ENCODE results near the gene FRYL.
"Not testable (repeated sequence)": the region's sequence is repeated elsewhere in the genome, so short reads cannot be mapped to it uniquely, and the experiment has no call there.

The FRYL gene

DNA sequence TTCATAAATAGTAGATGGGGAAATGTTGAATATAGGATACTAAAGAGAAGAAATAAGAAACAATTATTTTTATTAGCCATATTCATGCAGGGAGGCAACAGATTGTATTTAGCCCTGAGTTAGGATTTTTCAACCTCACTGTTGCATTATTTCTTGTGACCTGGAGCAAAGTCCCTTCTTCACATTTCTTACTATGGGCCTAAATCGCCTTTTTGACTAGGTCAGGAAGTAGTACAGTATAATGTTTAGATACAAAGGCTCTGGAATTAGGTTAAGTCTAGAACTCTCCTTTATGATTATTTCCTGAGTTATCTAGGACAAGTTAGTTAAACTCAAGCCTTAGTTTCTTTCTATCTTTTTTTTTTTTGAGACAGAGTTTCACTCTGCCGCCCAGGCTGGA lies 88.0 kb downstream of the FRYL start:
- H3K27ac ChIP-seq, result no peak overlapping the region

DNA sequence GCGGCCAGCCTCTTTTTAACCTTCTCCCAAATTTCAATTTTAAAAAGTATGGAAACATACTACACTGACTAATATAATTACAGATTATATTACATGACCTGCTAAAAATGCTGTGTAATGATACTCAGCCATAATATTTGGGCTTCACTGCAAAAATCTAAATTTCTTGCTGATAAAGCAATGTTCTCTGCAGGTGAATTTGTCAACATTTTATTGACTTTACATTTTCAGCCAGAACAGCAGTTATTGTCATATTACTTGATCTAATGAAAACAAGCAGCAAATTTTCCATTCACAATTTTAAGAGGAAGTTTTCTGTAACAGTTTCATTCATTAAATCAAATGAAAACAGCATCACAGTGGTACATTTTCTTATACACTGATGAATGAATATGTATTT lies 91.1 kb downstream of the FRYL start:
- no peak overlapping the region for H3K27ac ChIP-seq
- TF ChIP-seq CTCF (IDR thresholded peaks at IDR 0.05), result no peak
- TF ChIP-seq ZFX (IDR thresholded peaks at IDR 0.05; ENCODE audit: borderline replicate concordance), result no peak

More for the DNA sequence above, 88.0 kb downstream of the FRYL start:
- TF ChIP-seq CTCF (IDR thresholded peaks at IDR 0.05), result no peak
- no peak for TF ChIP-seq ZFX (IDR thresholded peaks at IDR 0.05; ENCODE audit: borderline replicate concordance)

DNA sequence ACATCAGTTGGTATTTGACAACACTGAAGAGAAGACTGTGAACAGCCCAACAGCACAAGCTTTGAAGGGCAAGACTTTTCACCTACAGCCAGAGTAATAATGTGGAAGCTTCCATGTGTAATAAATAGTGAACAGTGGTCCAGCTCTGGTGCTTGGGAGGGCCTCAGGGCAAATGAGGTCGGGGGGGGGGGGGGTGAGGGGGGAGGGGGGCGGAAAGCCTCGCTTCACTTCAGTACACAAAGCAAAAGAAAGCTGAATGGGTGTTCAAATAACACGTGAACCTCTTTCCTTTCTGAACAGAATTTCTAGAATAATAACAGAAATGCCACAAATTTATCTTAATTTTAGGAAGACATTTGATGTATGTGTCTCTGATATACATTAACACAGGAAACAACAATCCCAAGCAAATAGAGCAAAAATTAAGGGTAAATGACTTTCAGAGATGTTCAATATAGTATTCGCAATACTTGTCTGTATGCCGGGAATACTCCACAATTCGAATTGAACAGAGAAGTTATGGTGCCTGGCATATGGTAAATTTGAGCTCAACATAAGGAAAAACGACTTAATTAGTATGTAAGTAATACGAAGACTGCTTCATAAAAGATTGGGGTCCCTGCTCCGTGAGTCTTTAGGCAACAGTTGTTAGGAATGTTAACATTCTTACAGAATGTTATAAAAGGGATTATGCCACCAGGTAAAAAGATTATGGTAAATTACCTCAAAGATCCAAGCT lies 92.6 kb downstream of the FRYL start:
- TF ChIP-seq ZFX (IDR thresholded peaks at IDR 0.05; ENCODE audit: borderline replicate concordance) (no peak), CTCF (IDR thresholded peaks at IDR 0.05) (no peak)
- no peak overlapping the region for H3K27ac ChIP-seq

- no peak overlapping the region for H3K27ac ChIP-seq
- TF ChIP-seq ZFX (IDR thresholded peaks at IDR 0.05; ENCODE audit: borderline replicate concordance), result no peak
- TF ChIP-seq CTCF (IDR thresholded peaks at IDR 0.05), result no peak
Observed at GRCh38 chr4:48686369-48686768, 93.7 kb downstream of the FRYL start.

DNA sequence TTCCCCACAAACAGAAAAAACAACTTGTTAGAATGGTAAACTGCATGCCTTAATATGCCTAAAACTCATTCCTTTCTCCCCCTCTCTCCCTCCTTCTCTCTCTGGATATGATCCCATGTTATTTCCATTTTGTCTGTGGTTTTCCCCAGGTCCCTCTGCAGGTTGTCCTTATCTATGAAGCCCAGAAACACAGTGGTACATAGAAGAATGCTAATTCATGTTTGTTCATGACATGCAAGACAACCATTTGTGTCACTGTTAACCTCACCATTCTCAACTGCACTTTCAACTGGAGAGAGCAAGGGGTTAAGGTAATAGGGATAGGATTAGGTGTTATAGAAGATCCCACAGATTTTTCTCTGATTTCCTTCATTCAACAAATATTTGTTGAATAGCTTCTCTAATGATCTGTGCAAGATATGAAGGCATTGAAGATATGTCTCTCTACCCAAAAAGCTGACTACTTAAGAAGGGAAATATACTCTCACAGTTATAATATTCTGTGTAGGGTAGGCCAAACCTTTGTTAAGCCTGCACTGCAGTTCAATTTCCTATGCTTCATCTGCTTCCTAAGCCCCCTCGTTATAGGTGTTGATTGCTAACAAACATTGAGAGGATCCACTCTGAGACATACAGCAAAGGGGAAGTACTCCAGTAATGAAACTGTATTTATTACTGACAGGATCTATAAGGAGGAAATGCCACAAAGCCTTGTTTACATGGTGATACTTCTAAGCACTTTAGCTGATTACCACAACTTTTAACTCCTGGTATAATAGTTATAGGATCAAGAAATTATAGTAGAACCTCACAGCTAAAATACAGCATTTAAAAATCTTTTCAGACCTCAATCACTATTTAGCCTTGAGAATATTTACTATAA lies 96.1 kb downstream of the FRYL start:
- no peak overlapping the region for H3K27ac ChIP-seq
- no peak for TF ChIP-seq ZFX (IDR thresholded peaks at IDR 0.05; ENCODE audit: borderline replicate concordance)
- TF ChIP-seq CTCF (IDR thresholded peaks at IDR 0.05), result no peak

- H3K27ac ChIP-seq, result not testable (repeated sequence)
Observed at GRCh38 chr4:48682870-48683269, 97.2 kb downstream of the FRYL start.

DNA sequence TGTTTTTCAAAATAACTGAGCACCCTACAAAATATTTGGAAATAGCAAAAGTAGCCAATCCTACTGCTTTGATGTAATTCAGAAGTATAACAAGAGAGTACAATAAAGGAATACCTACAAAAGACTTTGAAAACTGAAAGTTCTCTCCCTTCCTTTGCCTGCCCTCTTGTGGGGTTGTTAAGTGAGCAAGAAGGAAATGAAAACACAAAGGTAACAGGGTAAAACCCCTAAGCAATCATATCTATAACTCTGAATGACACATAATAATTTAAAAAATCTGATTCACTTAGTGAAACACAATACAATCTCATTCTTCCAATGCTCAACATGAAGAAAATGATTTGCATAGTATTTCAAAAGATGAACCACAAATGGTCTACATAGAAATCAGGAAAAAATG lies 98.2 kb downstream of the FRYL start:
- TF ChIP-seq CTCF (IDR thresholded peaks at IDR 0.05), result peak; percentile 27; the same call in 1 of the 2 replicates
- TF ChIP-seq ZFX (IDR thresholded peaks at IDR 0.05; ENCODE audit: borderline replicate concordance), result no peak
- no peak overlapping the region for H3K27ac ChIP-seq

All from 22Rv1 (cell line).